GM19043 (cell line): Measurements from ENCODE around the gene ASB1.

Source experiments
- ATAC-seq: cut with Tn5 transposase; IDR thresholded peaks from one replicate; pipeline ENCODE4 v1.9.1; 2021; ENCODE audit warnings: low read depth; ENCODE audit not compliant: unreplicated experiment

The ASB1 gene

GRCh38 chr2:238464389-238464788, 37.7 kb downstream of the ASB1 start:
- ATAC-seq = no peak

GRCh38 chr2:238465487-238466242, 38.9 kb downstream of the ASB1 start:
- no peak for ATAC-seq

- no peak for ATAC-seq
Measured at GRCh38 chr2:238466243-238466756, 39.6 kb downstream of the ASB1 start.

- ATAC-seq = no peak
Measured at GRCh38 chr2:238467062-238467461, 40.3 kb downstream of the ASB1 start.

GRCh38 chr2:238467792-238468191, 41.1 kb downstream of the ASB1 start:
- ATAC-seq = no peak

GRCh38 chr2:238469155-238469554, 42.4 kb downstream of the ASB1 start:
- ATAC-seq = no peak

GRCh38 chr2:238473014-238473413, 46.3 kb downstream of the ASB1 start:
- ATAC-seq = no peak

GRCh38 chr2:238473523-238473922, 46.8 kb downstream of the ASB1 start:
- ATAC-seq = no peak

- ATAC-seq = no peak
Measured at GRCh38 chr2:238475034-238475433, 48.3 kb downstream of the ASB1 start.

- no peak for ATAC-seq
Measured at GRCh38 chr2:238475566-238475965, 48.8 kb downstream of the ASB1 start.

GRCh38 chr2:238476258-238476657, 49.5 kb downstream of the ASB1 start:
- no peak for ATAC-seq

- no peak for ATAC-seq
Measured at GRCh38 chr2:238478216-238478615, 51.5 kb downstream of the ASB1 start.

- no peak for ATAC-seq
Measured at GRCh38 chr2:238479847-238480246, 53.1 kb downstream of the ASB1 start.

- ATAC-seq = no peak
Measured at GRCh38 chr2:238483021-238483420, 56.3 kb downstream of the ASB1 start.

- no peak for ATAC-seq
Measured at GRCh38 chr2:238483656-238484055, 56.9 kb downstream of the ASB1 start.

GRCh38 chr2:238484522-238485452, 58.1 kb downstream of the ASB1 start:
- ATAC-seq = no peak

GRCh38 chr2:238486123-238486848, 59.6 kb downstream of the ASB1 start:
- ATAC-seq = no peak

GRCh38 chr2:238487134-238487533, 60.4 kb downstream of the ASB1 start:
- ATAC-seq = no peak

- ATAC-seq = no peak
Measured at GRCh38 chr2:238487652-238488346, 61.1 kb downstream of the ASB1 start.

GRCh38 chr2:238488347-238488826, 61.7 kb downstream of the ASB1 start:
- ATAC-seq = no peak
